Sigmoid colon (tissue), 4 donors: ENCODE data around the gene TTC8.
"Not testable (repeated sequence)": the region's sequence is repeated elsewhere in the genome, so short reads cannot be mapped to it uniquely, and the experiment has no call there.

Source experiments
- CTCF ChIP-seq, 4 experiments: fragments of 450-650 bp in 3 of 4; fragments of 200-600 bp in 1 of 4; IDR thresholded peaks; one replicate each; pipeline ENCODE4 v1.5.1; 2016 to 2019; ENCODE audit warnings: antibody characterized with exemption in 4 of 4, mild to moderate bottlenecking in 3 of 4, moderate library complexity in 2 of 4
- POLR2A ChIP-seq, 2 donors: fragments of 450-650 bp; IDR thresholded peaks; one replicate each; pipeline ENCODE4 v1.6.1; 2016; ENCODE audit warnings: antibody characterized with exemption in 2 of 2, mild to moderate bottlenecking in 2 of 2, moderate library complexity in 2 of 2
- POLR2AphosphoS5 ChIP-seq, 4 donors: sonication (generic); formaldehyde crosslinking; IDR thresholded peaks; one replicate each; pipeline ENCODE4 v1.6.1; 2017; ENCODE audit warnings: antibody characterized with exemption in 4 of 4

DNA sequence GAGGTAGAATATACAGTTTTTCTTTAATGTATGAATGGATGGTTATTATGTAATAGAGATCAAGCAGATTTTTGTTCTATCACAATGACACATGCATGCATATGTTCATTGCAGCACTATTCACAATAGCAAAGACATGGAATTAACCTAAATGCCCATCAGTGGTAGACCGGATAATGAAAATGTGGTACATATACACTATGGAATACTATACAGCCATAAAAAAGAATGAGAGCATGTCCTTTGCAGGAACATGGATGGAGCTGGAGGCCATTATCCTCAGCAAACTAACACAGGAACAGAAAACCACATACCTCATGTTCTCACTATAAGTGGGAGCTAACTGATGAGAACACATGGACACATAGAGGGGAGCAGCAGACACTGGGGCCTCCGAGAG lies 34.7 kb downstream of the TTC8 start:
- TF ChIP-seq CTCF, POLR2A, POLR2AphosphoS5 (IDR thresholded peaks at IDR 0.05): not testable (repeated sequence)
